ENCODE results near the gene SULT1B1.
A peak's percentile ranks its signal among the peaks of the same experiment; 100 is the strongest.
"Not testable (repeated sequence)": the region's sequence is repeated elsewhere in the genome, so short reads cannot be mapped to it uniquely, and the experiment has no call there.

Gene SULT1B1

DNA sequence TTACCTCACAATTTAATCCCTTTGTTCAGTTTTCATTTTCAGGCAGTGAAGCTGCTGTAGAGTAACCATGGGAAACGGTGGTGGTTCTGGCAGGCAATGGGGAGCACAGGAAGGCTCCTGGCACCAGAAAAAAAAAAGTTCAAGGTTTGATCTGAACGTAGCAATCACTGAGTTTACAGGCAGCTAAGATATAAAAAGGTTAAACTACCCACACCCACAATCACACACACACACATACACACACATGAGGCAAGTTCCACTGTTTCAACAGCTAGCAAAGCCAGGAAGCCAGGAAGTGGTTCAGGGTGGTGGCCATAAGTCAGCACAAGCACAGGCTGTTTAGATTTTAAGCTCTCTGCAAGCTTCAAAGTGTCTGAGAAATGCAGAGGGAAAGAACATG, at the start of gene SULT1B1:
SULT1B1 (minus strand) TSS at position 166 of the 400 bp plus-strand sequence. CDS start 5,403 bp downstream, outside the sequence.
- no peak for DNase-seq (ENCODE audit: low spot score)

DNA sequence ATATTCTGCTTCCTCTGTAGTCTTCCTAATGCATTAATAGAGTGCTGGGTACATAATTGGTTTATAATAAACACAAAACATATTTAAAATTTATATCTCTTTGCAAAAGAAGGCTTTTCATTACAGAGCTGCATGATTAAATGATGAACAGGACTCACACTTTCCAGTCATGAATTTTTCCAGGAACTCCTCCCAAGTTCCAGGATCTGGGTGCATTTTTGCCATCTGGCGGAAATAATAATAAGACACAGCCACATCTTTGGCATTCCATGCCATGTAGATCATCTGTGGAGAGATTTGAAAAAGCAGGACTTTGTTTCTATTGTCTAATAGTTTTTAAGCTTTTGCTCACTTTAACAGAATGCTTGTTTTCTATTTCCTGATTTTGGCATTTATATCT, 40.2 kb upstream of the SULT1B1 start:
- no peak for DNase-seq (ENCODE audit: low spot score)

DNA sequence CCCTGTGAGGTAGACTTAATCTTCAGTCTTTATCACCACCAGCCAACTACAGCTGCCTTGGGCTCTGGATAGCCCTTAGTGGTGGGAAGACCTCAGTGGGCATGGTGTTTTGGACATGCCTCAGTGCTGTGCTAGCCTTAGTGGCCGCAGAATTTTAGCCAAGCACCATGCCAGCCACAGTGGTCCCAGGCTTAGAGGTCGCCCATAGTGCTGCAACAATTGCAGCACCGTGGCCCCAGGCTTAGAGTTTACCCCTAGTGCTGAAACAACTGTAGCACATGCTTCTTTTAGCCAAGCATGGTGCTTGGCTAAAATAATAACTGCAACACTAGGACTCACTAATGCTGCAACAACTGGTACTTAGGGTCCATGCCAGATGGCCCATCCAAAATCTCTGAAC, 38.9 kb upstream of the SULT1B1 start:
- DNase-seq (ENCODE audit: low spot score): no peak

DNA sequence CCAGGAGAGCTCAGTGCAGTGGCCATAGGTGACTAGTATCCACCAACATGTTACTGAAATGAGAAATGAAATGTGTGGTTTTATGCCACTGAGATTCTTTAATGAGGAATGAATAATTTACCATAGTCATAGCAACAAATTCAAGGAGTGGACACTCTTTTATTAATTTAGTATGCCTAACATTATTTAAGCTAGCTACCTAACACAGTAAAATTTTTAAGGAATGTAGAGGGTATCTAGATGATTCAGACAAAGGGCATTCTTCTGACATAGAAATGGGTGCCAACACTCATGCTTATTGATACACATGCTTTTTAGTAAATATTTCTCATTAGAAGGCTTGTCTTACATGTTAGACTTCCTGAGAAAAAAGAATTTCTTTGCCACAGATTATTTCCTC, 33.3 kb upstream of the SULT1B1 start:
- no peak for DNase-seq (ENCODE audit: low spot score)

DNA sequence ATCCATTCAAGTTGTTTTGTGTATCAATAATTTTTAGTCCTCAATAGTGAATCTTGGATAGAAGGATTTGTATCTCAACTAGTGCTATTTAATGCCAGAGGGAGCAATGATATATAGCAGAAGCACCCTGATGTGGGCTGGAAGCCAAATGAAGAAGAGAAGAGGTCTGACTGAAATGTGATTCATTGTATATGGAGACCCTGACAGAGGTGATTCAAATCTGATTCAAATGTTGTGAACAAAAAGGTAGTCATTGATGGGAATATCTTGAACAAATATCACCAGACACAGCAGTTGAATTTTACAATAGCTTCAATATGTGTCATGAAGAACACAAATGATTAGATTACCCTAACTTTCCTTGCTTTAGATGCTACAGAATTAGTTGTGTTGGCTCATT, 27.5 kb upstream of the SULT1B1 start:
- no peak for DNase-seq (ENCODE audit: low spot score)

DNA sequence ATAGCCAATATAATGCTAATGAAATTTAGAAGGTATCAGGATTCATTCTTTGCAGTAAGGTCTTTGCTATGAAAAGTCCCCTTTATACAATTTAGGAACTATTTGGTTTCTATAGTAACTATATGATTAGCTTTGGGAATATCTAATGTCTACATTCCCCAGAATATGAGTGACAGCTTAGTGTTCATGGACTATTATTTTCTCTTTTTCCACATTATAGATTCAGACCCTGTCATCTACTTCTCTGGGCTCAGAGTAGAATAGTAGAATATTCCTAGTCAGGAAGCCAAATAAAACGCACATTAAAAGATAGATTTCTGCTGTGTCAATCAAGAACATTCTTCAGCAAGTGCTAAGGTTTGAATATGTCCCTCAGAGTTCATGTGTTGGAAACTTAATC, 26.1 kb upstream of the SULT1B1 start:
- DNase-seq (ENCODE audit: low spot score): no peak

DNA sequence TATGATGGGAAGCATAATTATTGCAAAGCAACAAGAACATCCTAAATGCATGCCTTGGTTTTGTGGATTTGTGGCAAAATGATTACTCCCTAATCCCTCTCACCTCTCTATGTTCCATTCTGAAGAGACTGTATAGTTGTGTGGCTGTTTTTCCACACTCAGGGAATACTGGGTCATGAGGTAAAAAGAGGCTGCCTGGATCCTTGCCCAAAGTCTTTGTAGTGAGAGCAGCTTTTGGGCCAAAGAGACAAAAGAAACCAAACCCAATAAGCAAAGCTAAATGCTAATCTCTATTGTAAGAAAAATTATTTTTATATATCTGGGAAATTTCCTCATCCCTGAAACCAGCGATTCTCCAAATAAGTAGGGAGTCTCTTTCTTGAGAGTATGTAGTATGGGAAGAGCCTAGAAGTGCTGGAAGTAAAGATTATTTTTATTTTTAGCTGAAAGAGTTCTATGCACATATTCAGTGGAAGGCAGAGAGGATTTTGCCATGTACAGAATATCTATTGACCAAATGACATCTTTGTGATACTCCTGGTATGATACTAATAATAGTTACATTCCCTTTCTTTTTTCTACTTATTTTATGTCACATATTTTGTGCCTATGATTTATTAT, 24.9 kb upstream of the SULT1B1 start:
- DNase-seq (ENCODE audit: low spot score): no peak

DNA sequence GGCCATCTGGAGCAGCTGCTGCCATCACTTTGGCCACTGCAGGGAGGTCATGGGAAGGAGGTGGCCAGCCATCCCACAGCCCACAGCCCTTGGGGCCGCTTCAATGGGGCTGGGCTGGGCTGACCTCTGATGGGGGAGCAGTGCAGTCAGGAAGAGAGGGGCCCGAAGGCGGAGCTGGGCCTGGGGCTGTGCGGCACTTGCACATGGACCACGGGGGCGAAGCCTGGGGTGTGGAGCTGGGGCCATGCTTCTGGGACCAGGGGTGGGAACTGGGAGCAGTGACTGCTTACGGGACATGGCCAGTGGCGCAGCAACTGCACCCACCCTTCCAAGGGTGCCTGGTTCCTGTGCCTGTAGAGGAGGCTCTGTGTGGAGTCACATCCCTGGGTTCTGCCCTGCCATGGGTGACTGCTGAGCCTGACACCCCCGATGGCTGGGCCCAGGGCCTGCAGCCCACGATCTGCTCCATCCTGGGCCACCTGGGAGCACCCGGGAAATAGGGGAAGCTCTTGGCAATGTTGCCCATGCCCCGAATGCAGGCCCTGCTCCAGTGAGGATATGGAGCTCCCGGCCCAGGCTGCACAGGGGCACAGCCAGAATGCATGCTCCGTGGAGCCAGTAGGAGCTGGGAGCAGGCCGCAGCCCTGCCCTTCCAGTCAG, 22.4 kb upstream of the SULT1B1 start:
- no peak for DNase-seq (ENCODE audit: low spot score)

DNA sequence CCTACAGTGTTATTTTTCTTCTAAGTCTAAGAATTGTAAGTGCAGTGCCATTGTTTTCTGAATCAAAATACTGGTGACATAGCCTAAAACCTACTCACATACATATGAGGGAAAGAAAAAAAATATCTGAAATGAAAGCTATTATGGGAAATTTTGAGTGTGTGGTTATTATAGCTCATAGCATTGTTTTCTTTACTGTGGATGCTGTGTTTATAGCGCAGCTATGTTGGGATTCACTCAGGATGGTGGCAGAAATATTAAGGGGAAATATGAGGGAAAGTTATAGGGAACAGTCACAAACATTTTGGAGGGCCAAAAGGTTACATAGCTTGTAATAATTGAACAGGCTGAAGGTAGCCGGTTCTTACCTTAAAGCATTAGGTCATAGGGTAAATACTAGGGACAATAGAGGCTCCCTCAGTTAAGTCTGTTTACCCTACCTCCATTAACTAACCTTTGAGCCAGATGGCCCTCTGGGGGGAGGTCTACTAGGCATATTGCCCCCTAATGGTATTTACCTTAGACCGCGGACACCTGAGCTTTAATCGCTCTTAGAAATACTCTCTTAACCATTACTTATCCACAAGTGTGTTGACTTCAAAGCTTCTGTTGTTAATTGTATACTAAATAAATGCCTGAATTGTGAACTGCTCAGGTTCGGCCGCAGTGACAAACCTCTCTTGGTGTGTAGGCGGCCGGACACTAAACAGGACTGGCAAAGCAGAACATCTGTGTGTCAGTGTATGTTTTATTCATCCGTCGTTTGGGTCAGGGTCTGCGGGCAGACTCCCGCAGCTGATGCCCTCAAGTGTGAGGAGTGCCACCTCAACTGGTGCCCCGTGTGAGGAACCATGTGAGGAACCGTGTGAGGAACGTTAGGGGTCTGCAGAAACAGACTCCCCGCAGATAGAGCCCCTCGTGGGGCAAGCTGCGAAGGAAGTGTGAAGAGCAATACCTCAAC, 21.3 kb upstream of the SULT1B1 start:
- DNase-seq (ENCODE audit: low spot score): no peak

DNA sequence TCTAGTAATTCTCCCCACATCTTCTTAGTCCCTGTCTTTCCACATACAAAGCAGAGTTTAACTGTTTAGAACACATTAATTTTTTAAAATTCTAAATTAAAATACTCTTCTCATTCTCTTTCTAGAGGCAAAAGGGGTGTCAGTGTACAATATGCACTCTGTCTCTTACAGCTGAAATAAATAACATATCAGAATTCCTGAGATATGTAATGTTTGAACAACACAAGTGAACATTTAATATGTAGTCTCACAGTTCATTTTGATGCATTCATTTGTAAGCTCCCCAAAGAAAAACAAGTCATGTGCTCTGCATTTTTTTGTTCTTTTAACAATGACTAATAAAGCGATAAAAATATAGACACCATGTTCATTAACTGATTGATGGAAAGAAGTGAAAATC, 19.7 kb upstream of the SULT1B1 start:
- no peak for DNase-seq (ENCODE audit: low spot score)

DNA sequence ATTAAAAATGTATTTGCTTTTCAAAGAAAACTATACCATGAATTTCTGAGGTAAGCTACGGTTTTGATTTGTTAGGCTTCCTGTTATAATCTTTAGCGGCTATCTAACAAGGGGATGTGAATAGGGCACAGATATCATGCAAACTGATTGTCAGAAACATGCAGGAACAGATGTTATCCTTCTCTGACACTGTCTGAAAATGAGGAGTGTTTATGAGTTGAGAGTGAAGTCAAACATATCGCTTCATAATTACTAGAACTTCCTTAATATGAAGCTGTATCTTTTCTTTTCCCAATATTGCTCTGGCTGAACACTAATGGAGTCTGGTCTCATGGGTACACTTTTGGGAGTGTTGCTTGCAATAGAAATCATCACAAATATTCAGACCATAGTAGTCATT, 16.3 kb upstream of the SULT1B1 start:
- no peak for DNase-seq (ENCODE audit: low spot score)

DNA sequence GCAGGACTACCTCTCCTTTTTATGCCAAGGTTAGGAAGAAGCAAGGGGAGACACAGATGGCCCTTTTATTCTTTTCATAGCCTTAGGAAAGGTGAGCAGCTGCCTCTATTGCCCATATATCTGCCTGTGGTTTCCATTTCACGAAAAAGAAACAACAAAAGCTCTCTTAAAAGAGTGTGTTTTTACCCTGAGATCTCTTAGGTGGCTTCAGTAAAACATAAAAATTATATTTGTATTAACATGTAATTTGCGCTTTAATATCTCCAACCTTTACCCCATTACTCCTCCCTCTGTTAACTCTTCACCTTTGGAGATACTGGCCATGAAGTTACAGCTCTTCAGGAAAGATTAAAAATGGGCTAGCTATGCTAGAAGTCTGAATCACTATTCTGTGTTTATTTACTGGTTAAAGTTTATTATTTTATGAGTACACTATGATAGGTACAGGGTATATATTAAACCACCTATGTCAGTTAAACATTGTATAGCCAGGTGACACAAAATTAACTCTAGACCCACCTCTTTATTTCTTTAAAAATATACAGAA, 15.0 kb upstream of the SULT1B1 start:
- no peak for DNase-seq (ENCODE audit: low spot score)

DNA sequence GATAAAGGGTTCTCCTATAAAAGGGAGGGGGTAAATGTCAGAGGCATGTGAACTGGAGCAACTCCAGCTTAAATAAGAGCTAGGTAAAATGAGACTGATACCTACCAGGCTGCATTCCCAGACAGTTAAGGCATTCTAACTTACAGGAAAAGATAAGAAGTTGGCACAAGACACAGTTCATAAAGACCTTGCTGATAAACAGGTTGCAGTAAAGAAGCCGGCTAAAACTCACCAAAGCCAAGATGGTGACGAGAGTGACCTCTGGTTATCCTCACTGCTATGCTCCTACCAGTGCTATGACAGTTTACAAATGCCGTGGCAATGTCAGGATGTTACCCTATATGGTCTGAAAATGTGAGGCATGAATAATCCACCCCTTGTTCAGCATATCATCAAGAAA, 13.1 kb upstream of the SULT1B1 start:
- DNase-seq (ENCODE audit: low spot score): no peak

DNA sequence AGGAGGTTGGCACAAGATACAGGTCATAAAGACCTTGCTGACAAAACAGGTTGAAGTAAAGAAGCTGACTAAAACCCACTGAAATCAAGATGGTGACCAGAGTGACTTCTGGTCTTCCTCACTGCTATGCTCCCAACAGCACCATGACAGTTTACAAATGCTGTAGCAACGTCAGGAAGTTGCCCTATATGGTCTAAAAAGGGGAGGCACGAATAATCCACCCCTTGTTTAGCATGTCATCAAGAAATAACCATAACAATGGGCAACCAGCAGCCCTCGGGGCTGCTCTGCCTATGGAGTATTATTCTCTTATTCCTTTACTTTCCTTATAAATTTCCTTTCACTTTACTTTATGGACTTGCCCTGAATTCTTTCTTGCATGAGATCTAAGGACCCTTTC, 8.1 kb upstream of the SULT1B1 start:
- DNase-seq (ENCODE audit: low spot score): not testable (repeated sequence)

DNA sequence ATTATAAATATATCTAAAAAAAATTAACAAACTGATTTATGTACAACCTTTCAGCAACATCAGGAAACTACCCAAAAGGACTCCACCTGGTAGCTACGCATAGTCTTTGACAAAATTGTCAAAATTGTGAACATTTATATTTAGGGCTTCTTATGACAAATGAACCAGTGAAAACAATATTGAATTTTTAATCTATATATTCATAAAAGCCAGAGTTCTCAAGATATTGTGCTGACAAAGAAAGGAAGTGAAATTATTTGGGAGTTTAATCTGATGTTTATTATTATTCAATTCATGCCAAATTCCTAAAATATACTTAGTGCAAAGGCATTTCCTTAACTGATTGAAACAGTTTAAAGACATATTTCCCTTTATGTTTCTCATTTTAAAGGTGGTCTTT, 5.3 kb upstream of the SULT1B1 start:
- no peak for DNase-seq (ENCODE audit: low spot score)

DNA sequence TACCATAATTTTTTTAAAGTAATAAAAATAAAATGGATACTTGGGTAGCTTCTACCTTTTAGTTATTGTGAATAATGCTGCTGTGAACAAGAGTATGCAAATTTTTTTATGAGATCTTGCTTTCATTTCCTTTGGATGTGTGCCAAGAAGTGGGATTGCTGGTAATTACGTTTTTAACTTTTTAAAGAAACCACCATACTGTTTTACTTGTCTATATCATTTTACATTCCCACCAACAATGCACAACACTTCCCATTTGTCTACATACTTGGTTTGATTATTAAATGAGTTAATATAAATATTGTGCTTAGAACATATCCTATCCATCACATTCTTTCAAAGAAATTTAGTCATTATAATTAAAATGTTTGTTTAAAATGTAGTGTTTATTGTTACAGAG, 3.9 kb upstream of the SULT1B1 start:
- DNase-seq (ENCODE audit: low spot score): no peak

DNA sequence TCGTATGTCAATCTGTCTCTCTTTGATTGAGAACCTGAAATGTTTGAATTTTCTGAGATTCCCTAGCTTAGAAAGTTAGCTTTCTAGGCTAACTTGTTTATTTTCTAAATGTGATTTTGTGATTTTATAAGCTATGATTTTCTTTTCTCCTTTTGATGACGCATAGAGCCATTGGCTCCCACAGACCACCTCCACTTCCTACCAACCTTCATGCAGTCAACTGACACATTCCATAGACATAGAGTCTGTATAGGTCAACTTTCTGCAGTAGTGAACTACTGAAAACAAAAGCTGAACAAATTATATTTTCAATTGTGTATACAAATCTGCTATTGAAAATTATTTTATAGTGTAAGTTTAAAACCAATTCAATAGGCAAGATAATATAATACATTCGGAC, 2.8 kb upstream of the SULT1B1 start:
- no peak for DNase-seq (ENCODE audit: low spot score)

DNA sequence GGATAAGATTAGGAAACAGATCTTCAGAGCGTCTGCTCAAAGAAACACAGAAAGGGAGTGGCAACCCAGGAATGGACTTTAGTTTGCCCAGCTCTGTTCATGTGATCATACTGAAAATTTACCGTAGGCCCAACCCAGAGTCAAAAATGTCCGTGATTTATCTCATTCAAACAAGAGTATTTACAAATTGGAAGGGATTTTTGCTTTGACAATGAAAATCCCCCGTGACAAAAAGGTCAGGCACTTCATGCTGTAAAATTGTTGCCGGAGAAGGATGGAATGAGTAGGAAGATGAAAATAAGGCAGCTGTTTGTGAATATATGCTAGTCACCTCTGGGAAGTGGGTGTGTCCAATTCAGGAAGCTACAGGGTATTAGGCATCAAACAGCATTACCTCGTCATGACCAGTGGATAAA, 1.2 kb downstream of the SULT1B1 start:
- DNase-seq (ENCODE audit: low spot score): no peak

DNA sequence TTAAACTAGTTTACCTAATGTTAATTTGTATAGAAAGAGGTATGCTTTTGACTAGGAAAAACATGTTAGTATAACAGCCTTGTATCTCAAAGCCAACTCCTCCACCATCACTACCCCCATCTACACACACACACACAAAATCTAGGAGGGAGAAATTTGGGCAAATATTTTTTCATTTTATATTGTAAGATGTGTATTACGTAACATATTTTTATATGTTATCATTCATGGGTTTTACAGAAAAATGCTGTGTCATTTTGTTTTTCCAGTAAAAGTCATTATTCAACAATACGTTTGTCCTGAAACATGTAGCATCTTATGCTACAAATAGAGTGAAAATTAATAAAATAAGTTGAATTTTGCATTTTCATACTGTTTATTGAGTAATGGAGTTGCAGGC, 3.0 kb downstream of the SULT1B1 start:
- DNase-seq (ENCODE audit: low spot score): no peak

DNA sequence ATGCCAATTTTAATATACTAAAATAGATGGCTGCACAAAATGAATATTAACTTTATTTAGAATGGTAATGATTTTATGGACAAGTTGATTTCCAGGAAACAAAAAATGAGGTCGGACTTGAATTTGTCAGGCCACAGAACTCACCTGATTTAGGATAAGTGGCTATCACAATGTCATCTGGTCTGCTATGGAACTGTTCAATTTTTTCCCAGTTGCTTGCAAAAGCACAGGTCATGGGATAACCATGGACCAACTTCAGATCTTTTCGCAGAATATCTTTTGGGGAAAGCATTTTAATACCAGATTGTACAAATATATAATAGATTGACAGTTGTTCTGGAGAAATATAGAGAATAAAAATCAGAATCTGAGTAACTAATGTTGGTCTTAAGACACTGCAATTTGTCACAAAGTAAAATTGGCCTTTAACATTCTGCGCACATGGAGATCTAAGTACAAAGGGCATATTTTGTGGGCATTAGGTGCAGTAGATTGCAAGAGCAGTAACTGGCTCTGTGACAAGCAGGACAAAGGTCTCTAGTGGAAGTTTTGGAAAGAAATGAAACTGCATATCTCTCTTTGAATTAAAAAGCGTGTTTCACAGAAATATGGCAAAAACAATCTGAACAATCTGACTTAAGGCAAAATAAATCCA, 5.4 kb downstream of the SULT1B1 start:
- DNase-seq (ENCODE audit: low spot score): no peak

DNA sequence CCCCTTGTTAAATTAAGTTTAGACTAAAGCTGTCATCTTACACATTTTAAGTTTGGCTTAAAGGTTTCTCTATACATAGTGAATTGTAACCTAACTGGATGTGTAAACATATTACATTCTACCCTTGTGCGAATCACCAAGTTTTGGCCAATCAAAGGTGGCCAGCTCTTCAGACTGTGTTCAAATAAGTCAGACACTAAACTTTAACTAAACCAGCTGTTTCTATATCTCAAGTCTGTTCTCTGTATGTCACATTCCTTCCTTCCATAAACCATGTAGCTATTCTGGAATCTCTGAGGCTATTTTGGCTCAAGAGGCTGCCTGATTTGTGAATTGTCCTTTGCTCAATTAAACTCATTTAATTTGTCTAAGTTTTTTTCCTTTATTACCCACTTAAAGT, 6.7 kb downstream of the SULT1B1 start:
- DNase-seq (ENCODE audit: low spot score): no peak

DNA sequence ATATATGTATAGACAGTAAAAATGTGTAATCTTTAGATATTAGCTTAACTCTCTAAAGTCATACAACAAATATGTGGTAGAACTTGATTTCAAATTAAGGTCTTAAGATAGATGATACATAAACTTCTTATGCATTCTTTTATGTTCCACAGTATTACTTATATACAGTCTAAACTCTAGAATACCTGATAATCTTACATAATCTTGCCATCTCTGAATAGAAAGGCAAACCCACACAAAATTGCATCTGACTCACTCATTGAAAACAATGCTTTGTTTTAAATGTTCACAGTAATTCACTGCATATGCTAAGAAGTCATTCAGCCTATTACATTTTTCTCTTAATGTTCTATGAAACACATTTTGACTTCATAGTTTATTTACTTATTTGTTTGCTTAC, 10.1 kb downstream of the SULT1B1 start:
- peak; percentile 42 for DNase-seq (ENCODE audit: low spot score)
